SHP77 (cell line): ENCODE measurements around the gene PDCD7.
"Not testable (repeated sequence)": the region's sequence is repeated elsewhere in the genome, so short reads cannot be mapped to it uniquely, and the experiment has no call there.

Source experiments
- DNase-seq, 2 experiments: peaks; one replicate each; lab custom pipeline; 2025; lab: John Stamatoyannopoulos, UW

PDCD7 gene

GRCh38 chr15:65074946-65075345 is 58.7 kb downstream of the PDCD7 start:
- DNase-seq, result not testable (repeated sequence)

- no peak for DNase-seq
Observed at GRCh38 chr15:65072617-65073016, 61.0 kb downstream of the PDCD7 start.

GRCh38 chr15:65072027-65072426 is 61.6 kb downstream of the PDCD7 start:
- no peak for DNase-seq

- DNase-seq, result no peak
Observed at GRCh38 chr15:65071381-65071811, 62.2 kb downstream of the PDCD7 start.

- no peak for DNase-seq
Observed at GRCh38 chr15:65069779-65070546, 63.6 kb downstream of the PDCD7 start.

GRCh38 chr15:65069179-65069578 is 64.4 kb downstream of the PDCD7 start:
- DNase-seq, result no peak

GRCh38 chr15:65068403-65068788 is 65.2 kb downstream of the PDCD7 start:
- no peak for DNase-seq

GRCh38 chr15:65067645-65068402 is 65.8 kb downstream of the PDCD7 start, which contains the start of gene RASL12:
TSS of gene RASL12 (minus strand) at chr15:65067991. CDS start at chr15:65067835, 156 bp downstream.
- no peak for DNase-seq
